K562 (cell line): Measurements from ENCODE around the gene STUB1. TPM values are rescaled to one million over a fixed set of nuclear protein-coding genes. Genes with fewer than 3 reads are reported as not detected.

Experiments used
- ARID1B ChIP-seq: fragments of 450-650 bp; IDR thresholded peaks from 2 replicates; pipeline ENCODE4 v1.6.1; 2016; ENCODE audit warnings: antibody characterized with exemption, mild to moderate bottlenecking, inconsistent platforms
- DACH1 ChIP-seq: fragments of 450-650 bp; IDR thresholded peaks from 2 replicates; pipeline ENCODE4 v1.6.1; 2018; ENCODE audit not compliant: partially characterized antibody
- ESRRA ChIP-seq: fragments of 450-650 bp; IDR thresholded peaks from 2 replicates; pipeline ENCODE4 v1.6.1; 2014; ENCODE audit warnings: low read depth, mild to moderate bottlenecking, moderate library complexity, borderline replicate concordance
- GATAD2B ChIP-seq: fragments of 450-650 bp; IDR thresholded peaks from 2 replicates; pipeline ENCODE4 v1.6.1; 2017; ENCODE audit warnings: mild to moderate bottlenecking, borderline replicate concordance
- GMEB1 ChIP-seq: fragments of 250-450 bp; sonication (Bioruptor Pico); IDR thresholded peaks from 2 replicates; pipeline ENCODE4 v1.4.0; 2020; ENCODE audit warnings: mild to moderate bottlenecking
- HNRNPUL1 ChIP-seq: fragments of 200-400 bp; formaldehyde crosslinking; IDR thresholded peaks from 2 replicates; pipeline ENCODE4 v1.6.1; 2017; ENCODE audit warnings: low read length
- KDM4B ChIP-seq, 2 experiments: fragments of 450-650 bp in 1 of 2; sonication (generic) in 1 of 2; IDR thresholded peaks; 2 replicates each; pipeline ENCODE4 v1.6.1; 2016 to 2017; ENCODE audit warnings: borderline replicate concordance in 2 of 2, antibody characterized with exemption in 1 of 2, low read depth in 1 of 2, mild to moderate bottlenecking in 1 of 2
- NR0B1 ChIP-seq: fragments of 450-650 bp; IDR thresholded peaks from one replicate; pipeline ENCODE4 v1.6.1; 2018; ENCODE audit warnings: mild to moderate bottlenecking, moderate library complexity; ENCODE audit not compliant: partially characterized antibody
- NUFIP1 ChIP-seq: fragments of 450-650 bp; IDR thresholded peaks from 2 replicates; pipeline ENCODE4 v1.6.1; 2018; ENCODE audit not compliant: partially characterized antibody
- POLR2G ChIP-seq: fragments of 200-400 bp; formaldehyde crosslinking; IDR thresholded peaks from 2 replicates; pipeline ENCODE4 v1.6.1; 2017; ENCODE audit warnings: low read depth, mild to moderate bottlenecking, antibody characterized with exemption, low read length, moderate library complexity
- PTRF ChIP-seq: fragments of 450-650 bp; IDR thresholded peaks from 2 replicates; pipeline ENCODE4 v1.6.1; 2016; ENCODE audit warnings: mild to moderate bottlenecking, missing genetic modification characterization, missing compliant biosample characterization
- RBM14 ChIP-seq: fragments of 200-400 bp; formaldehyde crosslinking; IDR thresholded peaks from 2 replicates; pipeline ENCODE4 v1.6.1; 2018; ENCODE audit warnings: low read depth, mild to moderate bottlenecking, low read length, moderate library complexity, borderline replicate concordance; ENCODE audit not compliant: insufficient read depth
- SNRNP70 ChIP-seq: fragments of 200-400 bp; formaldehyde crosslinking; optimal IDR thresholded peaks from 2 replicates; pipeline ENCODE3; 2017; ENCODE audit warnings: low read depth, low read length
- THRA ChIP-seq: fragments of 450-650 bp; IDR thresholded peaks from 2 replicates; pipeline ENCODE4 v1.6.1; 2017; ENCODE audit warnings: mild to moderate bottlenecking, moderate library complexity
- XRCC5 ChIP-seq: fragments of 200-400 bp; formaldehyde crosslinking; IDR thresholded peaks from 2 replicates; pipeline ENCODE4 v1.6.1; 2017; ENCODE audit warnings: low read depth, mild to moderate bottlenecking, low read length
- ZBTB43 ChIP-seq: sonication (generic); formaldehyde crosslinking; IDR thresholded peaks from 2 replicates; pipeline ENCODE4 v1.8.0; 2023; ENCODE audit warnings: mild to moderate bottlenecking, missing genetic modification reagents
- ZBTB49 ChIP-seq: sonication (generic); formaldehyde crosslinking; IDR thresholded peaks from 2 replicates; pipeline ENCODE4 v1.8.0; 2022; ENCODE audit warnings: missing genetic modification reagents, mild to moderate bottlenecking, borderline replicate concordance
- ZFPM2 ChIP-seq: fragments of 250-450 bp; sonication (Bioruptor Pico); IDR thresholded peaks from 2 replicates; pipeline ENCODE4 v1.5.1; 2022; ENCODE audit warnings: mild to moderate bottlenecking
- ZNF583 ChIP-seq: fragments of 250-450 bp; sonication (Bioruptor Pico); IDR thresholded peaks from 2 replicates; pipeline ENCODE4 v1.4.0; 2020
- ZNF830 ChIP-seq: fragments of 250-450 bp; sonication (Bioruptor Pico); IDR thresholded peaks from 2 replicates; pipeline ENCODE4 v1.5.0; 2021; ENCODE audit warnings: mild to moderate bottlenecking
- polyA plus RNA-seq, 8 experiments: library from polyadenylated mRNA; depleted of rRNA in 4 of 8; stranded (reverse) in 5 of 8; unstranded in 3 of 8; fragments of >200 nt; fragmentation: Nextera tagmentation in 2 of 8; fragmentation: Illumina TruSeq in 1 of 8; extraction: Ambion mirVana in 2 of 8; extraction: Trizol in 1 of 8; gene quantifications; 2 replicates each; pipeline versions ENCODE4 v1.2.1 to v1.2.3, GENCODE V29; 2011 to 2014; ENCODE audit warnings: inconsistent platforms in 1 of 8, missing spikeins in 1 of 8
- total RNA-seq, 7 experiments: library from RNA; depleted of rRNA in 6 of 7; stranded (reverse); fragments of >200 nt in 6 of 7; fragmentation: Illumina TruSeq in 2 of 7; extraction: Trizol in 2 of 7; gene quantifications; 2 replicates each; pipeline versions ENCODE4 v1.2.1 to v1.2.3, GENCODE V29; 2011 to 2021; ENCODE audit warnings: low replicate concordance in 1 of 7

STUB1 gene
- total and polyA plus RNA-seq, 9 of the 15 experiments (the other 6 are each of a cell fraction or from before 2014, with no cell fraction given): 10.6 to 251 (median 152) TPM

- TF ChIP-seq NR0B1: no peak
- TF ChIP-seq ZBTB43 (CRISPR knock-in tag): no peak
- TF ChIP-seq THRA: no peak
- TF ChIP-seq ESRRA: no peak
- TF ChIP-seq HNRNPUL1: no peak
- TF ChIP-seq ZNF583 (CRISPR knock-in tag): no peak
- TF ChIP-seq PTRF: no peak
- TF ChIP-seq ZBTB49 (CRISPR knock-in tag): no peak
- no peak for TF ChIP-seq ZNF830 (CRISPR knock-in tag)
- TF ChIP-seq GMEB1 (CRISPR knock-in tag): no peak
- no peak for TF ChIP-seq KDM4B (IDR thresholded peaks at IDR 0.05; ENCODE audit: borderline replicate concordance in 2 of 2, low read depth in 1 of 2)
- peak; percentile 78 for TF ChIP-seq POLR2G
- peak; percentile 61 for TF ChIP-seq SNRNP70
- TF ChIP-seq ZFPM2: no peak
- 0 out of 2 replicates have a peak, but pooled peaks have one; percentile 31 for TF ChIP-seq RBM14
- no peak for TF ChIP-seq NUFIP1
- TF ChIP-seq DACH1: no peak
- TF ChIP-seq ARID1B: no peak
- no peak for TF ChIP-seq GATAD2B
- TF ChIP-seq XRCC5: no peak
These were observed 48.9 kb downstream of the STUB1 start (continued) for GRCh38 chr16:728890-729744.
